Gastroesophageal sphincter (tissue), 4 donors: Measurements from ENCODE around the gene PLA2G4B. TPM values are rescaled to one million over a fixed set of nuclear protein-coding genes. Genes with fewer than 3 reads are reported as not detected.

Experiments
- ATAC-seq: fragments of 150-250 bp; one replicate; pipeline ENCODE4 v1.9.1; 2016; ENCODE audit warnings: mild to moderate bottlenecking, moderate library complexity
- H3K27ac ChIP-seq, 4 donors: fragments of 200-600 bp; sonication (generic) in 3 of 4; 1 replicate in 3 of 4; 2 replicates in 1 of 4; pipeline ENCODE4 v1.5.1; 2016 to 2019
- H3K27me3 ChIP-seq: fragments of 200-600 bp; sonication (generic); one replicate; pipeline ENCODE4 v1.5.1; 2019
- H3K36me3 ChIP-seq, 2 donors: fragments of 200-600 bp; sonication (generic); one replicate each; pipeline ENCODE4 v1.5.1; 2019; ENCODE audit warnings: control low read depth in 1 of 2
- H3K4me1 ChIP-seq, 3 donors: fragments of 200-600 bp; sonication (generic); 1 replicate in 2 of 3; 2 replicates in 1 of 3; pipeline ENCODE4 v1.5.1; 2016 to 2019; ENCODE audit warnings: control low read depth in 2 of 3
- H3K4me3 ChIP-seq, 2 donors: fragments of 200-600 bp; sonication (generic); one replicate each; pipeline ENCODE4 v1.5.1; 2019; ENCODE audit warnings: mild to moderate bottlenecking in 1 of 2, moderate library complexity in 1 of 2
- H3K9me3 ChIP-seq, 3 donors: fragments of 200-600 bp; sonication (generic); one replicate each; pipeline ENCODE4 v1.5.1; 2017 to 2019; ENCODE audit warnings: control low read depth in 2 of 3
- EP300 ChIP-seq: sonication (generic); formaldehyde crosslinking; IDR thresholded peaks from one replicate; pipeline ENCODE4 v1.6.1; 2017; ENCODE audit warnings: antibody characterized with exemption, mild to moderate bottlenecking
- POLR2A ChIP-seq, 2 donors: fragments of 450-650 bp; IDR thresholded peaks; one replicate each; pipeline ENCODE4 v1.6.1; 2017; ENCODE audit warnings: antibody characterized with exemption in 2 of 2, mild to moderate bottlenecking in 2 of 2, moderate library complexity in 1 of 2
- POLR2AphosphoS5 ChIP-seq: sonication (generic); formaldehyde crosslinking; IDR thresholded peaks from one replicate; pipeline ENCODE4 v1.6.1; 2017; ENCODE audit warnings: antibody characterized with exemption
- WGBS, 2 donors: methylation state at CpG; one replicate each; pipeline ENCODE4 v1.1.5; 2018; ENCODE audit warnings: low coverage in 1 of 2; 5-methylcytosine and 5-hydroxymethylcytosine counted together
- total RNA-seq, 4 donors: library from RNA; depleted of rRNA; stranded (reverse); fragments of >200 nt; gene quantifications; one replicate each; pipeline ENCODE4 v1.1.0, GENCODE V29; 2016
- TF ChIP-seq, protein P1 (sequence below), 4 experiments: fragments of 200-600 bp in 2 of 4; fragments of 450-650 bp in 2 of 4; sonication (generic) in 1 of 4; IDR thresholded peaks; one replicate each; pipeline ENCODE4 v1.5.1; 2017 to 2019; ENCODE audit warnings: antibody characterized with exemption in 4 of 4, mild to moderate bottlenecking in 2 of 4, moderate library complexity in 2 of 4

The PLA2G4B gene
- total RNA-seq, 4 donors from 2014 or later: 2.5 to 7.0 (median 3.6) TPM

DNA sequence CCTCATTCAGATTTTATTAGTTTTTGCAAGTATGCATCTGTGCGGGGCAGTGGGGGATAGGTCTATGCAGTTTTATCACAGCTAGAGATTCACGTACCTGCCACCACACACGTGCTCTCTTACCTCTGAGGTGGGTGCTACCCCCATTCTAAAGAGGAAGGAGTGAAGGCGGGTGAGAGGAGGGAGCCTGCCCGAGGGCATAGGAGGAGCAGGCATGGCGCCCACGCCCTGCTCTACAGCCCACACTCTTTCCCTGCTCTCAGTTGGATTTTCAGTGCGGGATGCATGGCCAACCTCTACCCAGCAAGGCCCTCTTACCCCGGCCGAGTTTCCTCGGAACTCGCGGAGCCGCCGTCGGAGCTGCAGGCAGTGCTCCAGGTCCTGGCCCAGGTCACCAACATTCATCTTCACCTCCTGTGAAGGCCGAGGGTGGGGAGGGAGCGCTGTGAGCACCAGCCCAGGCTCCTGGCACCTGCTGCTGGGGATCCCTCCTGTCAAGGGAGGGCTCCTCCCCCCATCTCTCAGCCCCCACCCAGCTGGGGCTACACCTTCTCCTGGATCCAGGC is 26.9 kb downstream of the PLA2G4B start:
- TF ChIP-seq, protein P1, sequence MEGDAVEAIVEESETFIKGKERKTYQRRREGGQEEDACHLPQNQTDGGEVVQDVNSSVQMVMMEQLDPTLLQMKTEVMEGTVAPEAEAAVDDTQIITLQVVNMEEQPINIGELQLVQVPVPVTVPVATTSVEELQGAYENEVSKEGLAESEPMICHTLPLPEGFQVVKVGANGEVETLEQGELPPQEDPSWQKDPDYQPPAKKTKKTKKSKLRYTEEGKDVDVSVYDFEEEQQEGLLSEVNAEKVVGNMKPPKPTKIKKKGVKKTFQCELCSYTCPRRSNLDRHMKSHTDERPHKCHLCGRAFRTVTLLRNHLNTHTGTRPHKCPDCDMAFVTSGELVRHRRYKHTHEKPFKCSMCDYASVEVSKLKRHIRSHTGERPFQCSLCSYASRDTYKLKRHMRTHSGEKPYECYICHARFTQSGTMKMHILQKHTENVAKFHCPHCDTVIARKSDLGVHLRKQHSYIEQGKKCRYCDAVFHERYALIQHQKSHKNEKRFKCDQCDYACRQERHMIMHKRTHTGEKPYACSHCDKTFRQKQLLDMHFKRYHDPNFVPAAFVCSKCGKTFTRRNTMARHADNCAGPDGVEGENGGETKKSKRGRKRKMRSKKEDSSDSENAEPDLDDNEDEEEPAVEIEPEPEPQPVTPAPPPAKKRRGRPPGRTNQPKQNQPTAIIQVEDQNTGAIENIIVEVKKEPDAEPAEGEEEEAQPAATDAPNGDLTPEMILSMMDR (IDR thresholded peaks at IDR 0.05): no peak
- TF ChIP-seq POLR2A (IDR thresholded peaks at IDR 0.05) (no peak), POLR2AphosphoS5 (no peak), EP300 (no peak)
- Histone ChIP-seq H3K27me3 (no peaks in the 10 kb centered on the region), H3K27ac (no peak overlapping the region), H3K36me3 (no peaks in the 10 kb centered on the region), H3K4me3 (no peak overlapping the region), H3K4me1 (no peaks in the 10 kb centered on the region), H3K9me3 (no peaks in the 10 kb centered on the region)
- ATAC-seq: no peak
- WGBS, 2 donors: 84 to 85% methylated on average over 5 to 10 of the region's 18 CpGs

- WGBS, 2 donors: no CpG with 5 or more reads among the region's 8 CpGs
- H3K9me3 ChIP-seq: no peaks in the 10 kb centered on the region
These were observed 27.6 kb downstream of the PLA2G4B start for GRCh38 chr15:41866263-41866703.

DNA sequence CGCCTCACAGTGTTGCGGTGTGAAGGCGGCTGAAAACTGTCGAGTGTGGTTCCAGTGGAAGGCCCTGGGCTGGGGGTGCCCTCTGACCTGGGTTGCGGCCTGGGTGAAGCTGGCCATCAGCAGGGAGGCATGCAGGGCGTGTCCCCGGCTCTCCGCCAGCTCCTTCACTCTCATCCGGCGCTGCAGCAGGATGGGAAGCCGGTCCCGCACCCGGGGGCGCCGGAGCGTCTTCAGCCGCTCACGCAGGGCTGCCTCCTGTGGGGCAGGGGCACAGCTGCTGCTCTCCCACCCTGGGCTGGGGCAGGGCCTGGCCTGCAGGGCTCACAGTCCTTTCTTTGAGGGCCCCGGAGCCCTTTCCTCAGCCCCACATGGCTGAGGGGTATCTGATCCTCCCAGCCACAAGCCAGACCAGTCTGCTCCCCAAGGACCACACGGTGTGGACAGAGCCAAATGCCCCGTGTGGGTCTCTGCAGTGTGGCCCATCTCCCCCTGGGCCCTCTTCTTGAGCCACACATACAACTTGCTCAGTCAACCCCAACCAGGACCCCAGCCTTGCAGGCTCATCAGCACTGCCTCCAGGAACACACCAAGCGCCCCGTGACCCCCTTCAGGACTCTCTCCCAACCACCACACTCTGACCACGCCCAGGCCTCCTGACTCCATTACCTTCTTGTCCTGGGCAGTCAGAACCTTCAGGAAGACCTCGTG is 28.4 kb downstream of the PLA2G4B start:
- Histone ChIP-seq H3K27me3 (no peaks in the 10 kb centered on the region), H3K9me3 (no peaks in the 10 kb centered on the region), H3K27ac (no peak overlapping the region), H3K4me1 (no peaks in the 10 kb centered on the region), H3K36me3 (no peaks in the 10 kb centered on the region), H3K4me3 (no peak overlapping the region)
- TF ChIP-seq POLR2AphosphoS5: no peak
- TF ChIP-seq EP300: no peak
- TF ChIP-seq, protein P1 (IDR thresholded peaks at IDR 0.05): no peak
- TF ChIP-seq POLR2A (IDR thresholded peaks at IDR 0.05): no peak
- 39 to 100% methylated on average over 3 to 4 of the region's 25 CpGs for WGBS, 2 donors
- ATAC-seq: no peak

More at GRCh38 chr15:41866263-41866703, 27.6 kb downstream of the PLA2G4B start:
- Histone ChIP-seq H3K4me3 (no peak overlapping the region), H3K27me3 (no peaks in the 10 kb centered on the region), H3K27ac (no peak overlapping the region), H3K4me1 (no peaks in the 10 kb centered on the region), H3K36me3 (no peaks in the 10 kb centered on the region)
- TF ChIP-seq, protein P1 (IDR thresholded peaks at IDR 0.05): no peak
- no peak for TF ChIP-seq EP300
- no peak for TF ChIP-seq POLR2AphosphoS5
- TF ChIP-seq POLR2A (IDR thresholded peaks at IDR 0.05): no peak
- ATAC-seq: no peak

GRCh38 chr15:41868321-41868720 is 29.7 kb downstream of the PLA2G4B start:
- H3K27me3 ChIP-seq: no peaks in the 10 kb centered on the region
- no peak overlapping the region for H3K4me3 ChIP-seq
- TF ChIP-seq, protein P1 (IDR thresholded peaks at IDR 0.05): no peak
- TF ChIP-seq POLR2A (IDR thresholded peaks at IDR 0.05) (no peak), POLR2AphosphoS5 (no peak), EP300 (no peak)
- no peaks in the 10 kb centered on the region for H3K4me1 ChIP-seq
- H3K36me3 ChIP-seq: no peaks in the 10 kb centered on the region
- H3K27ac ChIP-seq: no peak overlapping the region
- 94% methylated on average over 2 of the region's 15 CpGs; no CpG with 5 or more reads in 1 of the 2 donors for WGBS, 2 donors
- no peaks in the 10 kb centered on the region for H3K9me3 ChIP-seq
- no peak for ATAC-seq
